DND-41 (cell line): Measurements from ENCODE around the gene GCKR.

Experiments used
- EZH2 ChIP-seq: IDR thresholded peaks from 3 replicates; pipeline ENCODE4 v1.6.1; 2012; ENCODE audit warnings: borderline replicate concordance, low read depth, mild to moderate bottlenecking, moderate library complexity, low read length, inconsistent platforms; ENCODE audit not compliant: severe bottlenecking
- TF ChIP-seq, protein P1 (sequence below): IDR thresholded peaks from 2 replicates; pipeline ENCODE4 v1.5.1; 2012; ENCODE audit warnings: borderline replicate concordance, low read length, moderate library complexity, mild to moderate bottlenecking; ENCODE audit not compliant: poor library complexity, severe bottlenecking; ENCODE audit errors: extremely low read depth

DNA sequence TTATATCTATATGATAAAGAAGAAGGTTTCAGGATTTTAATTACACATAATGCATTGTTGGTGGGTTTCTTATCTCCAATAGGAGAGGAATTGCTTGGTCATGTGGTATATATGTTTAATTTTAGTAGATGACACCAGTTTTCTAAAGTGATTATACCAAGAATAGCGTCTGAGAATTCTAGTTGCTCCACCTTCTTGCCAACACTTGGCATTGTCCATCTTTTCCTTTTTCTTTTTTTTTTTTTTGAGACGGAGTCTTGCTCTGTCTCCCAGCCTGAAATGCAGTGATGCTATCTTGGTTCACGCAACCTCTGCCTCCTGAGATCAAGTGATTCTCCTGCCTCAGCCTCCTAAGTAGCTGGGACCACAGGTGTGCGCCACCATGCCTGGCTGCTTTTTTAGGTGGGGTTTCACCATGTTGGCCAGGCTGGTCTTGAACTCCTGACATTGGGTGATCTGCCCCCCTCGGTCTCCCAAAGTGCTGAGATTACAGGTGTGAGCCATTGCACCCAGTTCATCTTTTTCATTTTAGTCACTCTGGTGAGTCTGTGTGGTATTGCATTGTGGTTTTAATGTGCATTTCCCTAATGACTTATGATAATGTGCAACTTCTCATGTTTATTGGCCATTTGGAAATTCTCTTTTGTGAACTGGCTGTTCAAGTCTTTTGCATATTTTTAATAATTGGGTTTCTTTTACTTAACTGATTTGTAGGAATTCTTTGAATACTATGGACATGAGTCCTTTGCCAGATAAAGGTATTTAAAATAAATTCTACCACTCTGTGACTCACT lies 48.9 kb downstream of the GCKR start:
- TF ChIP-seq, protein P1, sequence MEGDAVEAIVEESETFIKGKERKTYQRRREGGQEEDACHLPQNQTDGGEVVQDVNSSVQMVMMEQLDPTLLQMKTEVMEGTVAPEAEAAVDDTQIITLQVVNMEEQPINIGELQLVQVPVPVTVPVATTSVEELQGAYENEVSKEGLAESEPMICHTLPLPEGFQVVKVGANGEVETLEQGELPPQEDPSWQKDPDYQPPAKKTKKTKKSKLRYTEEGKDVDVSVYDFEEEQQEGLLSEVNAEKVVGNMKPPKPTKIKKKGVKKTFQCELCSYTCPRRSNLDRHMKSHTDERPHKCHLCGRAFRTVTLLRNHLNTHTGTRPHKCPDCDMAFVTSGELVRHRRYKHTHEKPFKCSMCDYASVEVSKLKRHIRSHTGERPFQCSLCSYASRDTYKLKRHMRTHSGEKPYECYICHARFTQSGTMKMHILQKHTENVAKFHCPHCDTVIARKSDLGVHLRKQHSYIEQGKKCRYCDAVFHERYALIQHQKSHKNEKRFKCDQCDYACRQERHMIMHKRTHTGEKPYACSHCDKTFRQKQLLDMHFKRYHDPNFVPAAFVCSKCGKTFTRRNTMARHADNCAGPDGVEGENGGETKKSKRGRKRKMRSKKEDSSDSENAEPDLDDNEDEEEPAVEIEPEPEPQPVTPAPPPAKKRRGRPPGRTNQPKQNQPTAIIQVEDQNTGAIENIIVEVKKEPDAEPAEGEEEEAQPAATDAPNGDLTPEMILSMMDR, result no peak
- no peak for TF ChIP-seq EZH2
